SK-N-MC (cell line): ENCODE data around the gene ZNF80.
"Not testable (repeated sequence)": the region's sequence is repeated elsewhere in the genome, so short reads cannot be mapped to it uniquely, and the experiment has no call there.

Experiments used
- DNase-seq: peaks from one replicate; pipeline ENCODE4 v3.0.0-alpha.2; 2011; ENCODE audit warnings: low read depth, low spot score
- H3K27ac ChIP-seq: fragments of 200-600 bp; sonication (generic); 2 replicates; pipeline ENCODE4 v1.5.1; 2016; ENCODE audit warnings: mixed run types
- H3K36me3 ChIP-seq: fragments of 200-600 bp; sonication (generic); 2 replicates; pipeline ENCODE4 v1.6.1; 2017; ENCODE audit warnings: antibody characterized with exemption, low read length, mixed read lengths; ENCODE audit not compliant: insufficient read depth
- H3K4me3 ChIP-seq: fragments of 200-600 bp; sonication (generic); 2 replicates; pipeline ENCODE4 v1.5.1; 2016
- H3K9ac ChIP-seq: fragments of 200-600 bp; sonication (generic); 2 replicates; pipeline ENCODE4 v1.8.0; 2017; ENCODE audit warnings: mixed run types, mixed read lengths; ENCODE audit not compliant: insufficient read length
- H3K9me3 ChIP-seq: fragments of 200-600 bp; sonication (generic); 2 replicates; pipeline ENCODE4 v1.6.1; 2017; ENCODE audit warnings: low read depth, mild to moderate bottlenecking, antibody characterized with exemption, low read length, moderate library complexity, mixed read lengths
- EZH2 ChIP-seq: fragments of 200-600 bp; sonication (generic); IDR thresholded peaks from one replicate; pipeline ENCODE4 v1.6.1; 2017; ENCODE audit warnings: antibody characterized with exemption
- FOXP2 ChIP-seq: optimal IDR thresholded peaks from 2 replicates; pipeline ENCODE3; 2011; ENCODE audit warnings: mild to moderate bottlenecking, moderate library complexity; ENCODE audit not compliant: insufficient read depth; ENCODE audit errors: extremely low read length, control extremely low read depth
- POLR2AphosphoS5 ChIP-seq: IDR thresholded peaks from 2 replicates; pipeline ENCODE4 v1.6.1; 2012; ENCODE audit warnings: mild to moderate bottlenecking, low read depth, low read length, borderline replicate concordance

The ZNF80 gene

DNA sequence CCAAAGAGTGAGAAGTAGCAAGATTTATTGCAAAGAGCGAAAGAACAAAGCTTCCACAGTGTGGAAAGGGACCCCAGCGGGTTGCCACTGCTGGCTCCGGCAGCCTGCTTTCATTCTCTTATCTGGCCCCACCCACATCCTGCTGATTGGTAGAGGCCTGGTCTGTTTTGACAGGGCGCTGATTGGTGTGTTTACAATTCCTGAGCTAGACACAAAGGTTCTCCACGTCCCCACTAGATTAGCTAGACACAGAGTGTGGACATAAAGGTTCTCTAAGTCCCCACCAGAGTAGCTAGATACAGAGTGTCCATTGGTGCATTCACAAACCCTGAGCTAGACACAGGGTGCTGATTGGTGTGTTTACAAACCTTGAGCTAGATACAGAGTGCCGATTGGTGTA lies at the start of gene ZNF80:
Gene ZNF80, minus strand, starts transcription at position 101 of the 400 bp plus-strand sequence. CDS start 504 bp downstream, outside the sequence.
- H3K9me3 ChIP-seq, H3K4me3 ChIP-seq, H3K27ac ChIP-seq, H3K36me3 ChIP-seq, DNase-seq, H3K9ac ChIP-seq: not testable (repeated sequence)

GRCh38 chr3:114286266-114286665 lies 48.9 kb upstream of the ZNF80 start:
- H3K9me3 ChIP-seq: no peaks in the 10 kb centered on the region
- DNase-seq: no peak
- no peak overlapping the region for H3K27ac ChIP-seq
- H3K4me3 ChIP-seq: no peak overlapping the region
- H3K9ac ChIP-seq: no peak overlapping the region
- no peak for TF ChIP-seq FOXP2
- TF ChIP-seq POLR2AphosphoS5: no peak
- TF ChIP-seq EZH2: no peak
- H3K36me3 ChIP-seq: no peaks in the 10 kb centered on the region

GRCh38 chr3:114285648-114286230 lies 48.4 kb upstream of the ZNF80 start:
- H3K9ac ChIP-seq: no peak overlapping the region
- TF ChIP-seq POLR2AphosphoS5: no peak
- no peak for TF ChIP-seq FOXP2
- TF ChIP-seq EZH2: no peak
- H3K9me3 ChIP-seq: no peaks in the 10 kb centered on the region
- DNase-seq: no peak
- no peak overlapping the region for H3K27ac ChIP-seq
- no peak overlapping the region for H3K4me3 ChIP-seq
- no peaks in the 10 kb centered on the region for H3K36me3 ChIP-seq

DNA sequence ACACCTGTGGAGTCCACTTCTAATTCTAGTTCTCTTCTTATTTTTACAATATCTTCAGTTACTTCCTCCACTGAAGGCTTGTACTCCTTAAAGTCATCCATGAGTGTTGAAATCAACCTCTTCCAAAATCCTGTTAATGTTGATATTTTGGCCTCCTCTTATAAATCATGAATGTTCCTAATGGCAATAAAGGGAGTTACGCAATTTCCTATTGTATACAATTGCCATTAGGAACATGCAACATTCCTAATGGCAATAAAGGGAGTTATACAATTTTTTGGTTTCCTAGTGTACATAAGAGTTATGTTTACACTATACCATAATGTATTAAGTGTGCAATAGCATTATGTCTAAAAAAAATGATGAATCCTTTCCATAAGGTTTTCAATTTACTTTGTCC lies 47.3 kb upstream of the ZNF80 start:
- peak; percentile 5 for DNase-seq
- no peak overlapping the region for H3K4me3 ChIP-seq
- H3K9ac ChIP-seq: no peak overlapping the region
- TF ChIP-seq POLR2AphosphoS5: no peak
- TF ChIP-seq FOXP2: no peak
- no peak for TF ChIP-seq EZH2
- no peak overlapping the region for H3K27ac ChIP-seq
- H3K36me3 ChIP-seq: no peaks in the 10 kb centered on the region
- H3K9me3 ChIP-seq: no peaks in the 10 kb centered on the region

- not testable (repeated sequence) for H3K9me3 ChIP-seq, H3K27ac ChIP-seq, H3K4me3 ChIP-seq, DNase-seq, H3K36me3 ChIP-seq, H3K9ac ChIP-seq
Measured at GRCh38 chr3:114276856-114277255, 39.5 kb upstream of the ZNF80 start.

DNA sequence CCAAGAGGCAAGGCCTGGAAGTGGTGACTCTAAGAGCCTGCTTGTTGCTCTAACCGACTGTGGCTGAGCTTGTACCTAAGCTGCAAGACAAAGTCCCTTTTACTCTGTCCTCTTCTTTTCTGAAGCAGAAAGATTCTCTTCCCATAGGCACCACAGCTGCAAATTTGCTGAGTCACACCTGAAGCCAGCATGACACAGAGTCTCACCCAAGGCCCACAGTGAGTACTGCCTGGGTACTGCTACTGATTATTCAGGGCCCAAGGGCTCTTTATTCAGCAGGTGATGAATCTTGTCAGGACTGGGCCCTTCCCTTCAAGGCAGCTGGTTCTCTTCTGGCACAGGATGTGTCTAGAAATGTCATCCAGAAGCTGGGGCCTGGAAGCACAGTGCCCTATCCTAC lies 37.6 kb upstream of the ZNF80 start:
- TF ChIP-seq POLR2AphosphoS5 (no peak), FOXP2 (no peak), EZH2 (no peak)
- no peaks in the 10 kb centered on the region for H3K9me3 ChIP-seq
- H3K4me3 ChIP-seq: no peak overlapping the region
- H3K36me3 ChIP-seq: no peaks in the 10 kb centered on the region
- no peak overlapping the region for H3K9ac ChIP-seq
- no peak overlapping the region for H3K27ac ChIP-seq
- DNase-seq: no peak

GRCh38 chr3:114272271-114272670 lies 34.9 kb upstream of the ZNF80 start:
- Histone ChIP-seq H3K9me3 (no peaks in the 10 kb centered on the region), H3K4me3 (no peak overlapping the region), H3K9ac (no peak overlapping the region), H3K27ac (no peak overlapping the region), H3K36me3 (no peaks in the 10 kb centered on the region)
- TF ChIP-seq FOXP2 (no peak), POLR2AphosphoS5 (no peak), EZH2 (no peak)
- no peak for DNase-seq

- TF ChIP-seq FOXP2 (no peak), EZH2 (no peak), POLR2AphosphoS5 (no peak)
- H3K4me3 ChIP-seq: no peak overlapping the region
- H3K9ac ChIP-seq: no peak overlapping the region
- no peak overlapping the region for H3K27ac ChIP-seq
- DNase-seq: no peak
- no peaks in the 10 kb centered on the region for H3K9me3 ChIP-seq
- H3K36me3 ChIP-seq: no peaks in the 10 kb centered on the region
Measured at GRCh38 chr3:114270019-114270418, 32.6 kb upstream of the ZNF80 start.

GRCh38 chr3:114260152-114260551 lies 22.8 kb upstream of the ZNF80 start:
- H3K36me3 ChIP-seq: no peaks in the 10 kb centered on the region
- H3K9me3 ChIP-seq: no peaks in the 10 kb centered on the region
- TF ChIP-seq POLR2AphosphoS5 (no peak), EZH2 (no peak), FOXP2 (no peak)

GRCh38 chr3:114259566-114259965 lies 22.2 kb upstream of the ZNF80 start:
- Histone ChIP-seq H3K27ac (no peak overlapping the region), H3K9ac (no peak overlapping the region), H3K9me3 (no peaks in the 10 kb centered on the region), H3K36me3 (no peaks in the 10 kb centered on the region), H3K4me3 (no peak overlapping the region)
- no peak for DNase-seq
- TF ChIP-seq POLR2AphosphoS5 (no peak), EZH2 (no peak), FOXP2 (no peak)

More at GRCh38 chr3:114260152-114260551, 22.8 kb upstream of the ZNF80 start:
- no peak for DNase-seq
- Histone ChIP-seq H3K27ac (no peak overlapping the region), H3K4me3 (no peak overlapping the region), H3K9ac (no peak overlapping the region)
